BJ (cell line): ENCODE measurements around the gene DNAJC25. TPM values are rescaled to one million over a fixed set of nuclear protein-coding genes. Genes with fewer than 3 reads are reported as not detected.
A peak's percentile ranks its signal among the peaks of the same experiment; 100 is the strongest.

ENCODE experiments used
- CTCF ChIA-PET: fragments of 350-600 bp; formaldehyde crosslinking; extraction: SDS; loops from one replicate; lab custom pipeline; 2021; ENCODE audit warnings: antibody characterized with exemption, inconsistent platforms; lab: Yijun Ruan, JAX
- POLR2A ChIA-PET: fragments of 300-600 bp; sonication (Branson Sonifier 250); formaldehyde crosslinking; extraction: SDS; loops from one replicate; lab custom pipeline; 2021; ENCODE audit warnings: antibody characterized with exemption; lab: Charles Lee
- DNase-seq: peaks from one replicate; pipeline ENCODE4 v3.0.0-alpha.2; 2011; ENCODE audit warnings: low read depth
- H3K27me3 ChIP-seq: 2 replicates; pipeline ENCODE4 v1.6.0; 2011; ENCODE audit warnings: low read length; ENCODE audit not compliant: control insufficient read depth, insufficient read depth
- H3K36me3 ChIP-seq: 2 replicates; pipeline ENCODE4 v1.5.1; 2011; ENCODE audit warnings: low read length; ENCODE audit not compliant: control insufficient read depth, insufficient read depth
- H3K4me3 ChIP-seq: 2 replicates; pipeline ENCODE4 v1.5.1; 2011; ENCODE audit warnings: low read depth, mild to moderate bottlenecking, control low read depth, low read length
- CTCF ChIP-seq: IDR thresholded peaks from 2 replicates; pipeline ENCODE4 v1.5.1; 2011; ENCODE audit warnings: low read depth, mild to moderate bottlenecking, control low read depth, inconsistent platforms, low read length, moderate library complexity; ENCODE audit not compliant: insufficient read depth
- polyA plus RNA-seq: library from polyadenylated mRNA; depleted of rRNA; stranded (reverse); fragments of >200 nt; gene quantifications from 2 replicates; pipeline ENCODE4 v1.2.3, GENCODE V29; 2011

The DNAJC25 gene
- polyA plus RNA-seq, 1 experiment = 4.9 TPM

- ChIA-PET CTCF (interaction anchor here (0.8 kb wide), 1 partner anchor 63 kb away, joined by 3 read pairs; no protein-coding TSS in a partner anchor), POLR2A (no interaction called here)
- TF ChIP-seq CTCF = no peak
- Histone ChIP-seq H3K36me3 (peaks cover 2% of the 10 kb centered on the region; the same call in 1 of the 2 replicates), H3K27me3 (no peaks in the 10 kb centered on the region), H3K4me3 (no peak overlapping the region)
- no peak for DNase-seq
These were observed 25.9 kb downstream of the DNAJC25 start for GRCh38 chr9:111657051-111657450.

- Histone ChIP-seq H3K4me3 (no peak overlapping the region), H3K27me3 (no peaks in the 10 kb centered on the region), H3K36me3 (peaks cover under 1% of the 10 kb centered on the region; the same call in 1 of the 2 replicates)
- DNase-seq = no peak
- ChIA-PET POLR2A (interaction anchor here (0.8 kb wide), 1 partner anchor 795 kb away, joined by 3 read pairs; no protein-coding TSS in a partner anchor), CTCF (interaction anchor here (1.0 kb wide), 1 partner anchor 14 kb away, joined by 3 read pairs; no protein-coding TSS in a partner anchor)
- TF ChIP-seq CTCF = no peak
These were observed 27.8 kb downstream of the DNAJC25 start for GRCh38 chr9:111658943-111659342.

- H3K4me3 ChIP-seq = no peak overlapping the region
- CTCF ChIA-PET = no interaction called here
- DNase-seq = no peak
- TF ChIP-seq CTCF = no peak
- H3K36me3 ChIP-seq = no peaks in the 10 kb centered on the region
- POLR2A ChIA-PET = interaction anchor here (0.8 kb wide), 1 partner anchor 796 kb away, joined by 3 read pairs; no protein-coding TSS in a partner anchor
- no peaks in the 10 kb centered on the region for H3K27me3 ChIP-seq
These were observed 28.6 kb downstream of the DNAJC25 start for GRCh38 chr9:111659691-111660090.

- POLR2A ChIA-PET = interaction anchor here (0.5 kb wide), 1 partner anchor 30 kb away, joined by 3 read pairs; no protein-coding TSS in a partner anchor
- H3K4me3 ChIP-seq = peak within 1 kb of the TSS; percentile 71
- H3K36me3 ChIP-seq = no peaks in the 10 kb centered on the region
- TF ChIP-seq CTCF = no peak
- no peak for DNase-seq
- no peaks in the 10 kb centered on the region for H3K27me3 ChIP-seq
- CTCF ChIA-PET = interaction anchor here (1.2 kb wide), 1 partner anchor 31 kb away, joined by 3 read pairs; no protein-coding TSS in a partner anchor
These were observed 30.1 kb downstream of the DNAJC25 start, which contains the start of gene GNG10 for GRCh38 chr9:111661150-111661801. Gene GNG10, plus strand, starts transcription at chr9:111661605. Its CDS starts 30 bp downstream, at chr9:111661635.

- Histone ChIP-seq H3K27me3 (no peaks in the 10 kb centered on the region), H3K4me3 (peak overlapping the region; percentile 71), H3K36me3 (peaks cover 1% of the 10 kb centered on the region; the same call in 1 of the 2 replicates)
- 0 out of 2 replicates have a peak, but pooled peaks have one; percentile 2 for TF ChIP-seq CTCF
- POLR2A ChIA-PET = interaction anchor here (0.6 kb wide), 1 partner anchor 98 kb away, joined by 8 read pairs; no protein-coding TSS in a partner anchor
- DNase-seq = no peak
- CTCF ChIA-PET = interaction anchor here (1.2 kb wide), 1 partner anchor 30 kb away, joined by 3 read pairs; no protein-coding TSS in a partner anchor
These were observed 30.8 kb downstream of the DNAJC25 start for GRCh38 chr9:111661802-111662521.
